Stimulated activated CD8-positive, alpha-beta memory T cell treated with anti-CD3 and anti-CD28 coated beads, Interleukin-15, amount 100 ng/mL, for 24 hours (primary cell): Measurements from ENCODE around the gene VEGFA.

Source experiments
- DNase-seq: peaks from one replicate; pipeline ENCODE4 v3.0.0-alpha.2; 2020; ENCODE audit warnings: low read depth

VEGFA gene

DNA sequence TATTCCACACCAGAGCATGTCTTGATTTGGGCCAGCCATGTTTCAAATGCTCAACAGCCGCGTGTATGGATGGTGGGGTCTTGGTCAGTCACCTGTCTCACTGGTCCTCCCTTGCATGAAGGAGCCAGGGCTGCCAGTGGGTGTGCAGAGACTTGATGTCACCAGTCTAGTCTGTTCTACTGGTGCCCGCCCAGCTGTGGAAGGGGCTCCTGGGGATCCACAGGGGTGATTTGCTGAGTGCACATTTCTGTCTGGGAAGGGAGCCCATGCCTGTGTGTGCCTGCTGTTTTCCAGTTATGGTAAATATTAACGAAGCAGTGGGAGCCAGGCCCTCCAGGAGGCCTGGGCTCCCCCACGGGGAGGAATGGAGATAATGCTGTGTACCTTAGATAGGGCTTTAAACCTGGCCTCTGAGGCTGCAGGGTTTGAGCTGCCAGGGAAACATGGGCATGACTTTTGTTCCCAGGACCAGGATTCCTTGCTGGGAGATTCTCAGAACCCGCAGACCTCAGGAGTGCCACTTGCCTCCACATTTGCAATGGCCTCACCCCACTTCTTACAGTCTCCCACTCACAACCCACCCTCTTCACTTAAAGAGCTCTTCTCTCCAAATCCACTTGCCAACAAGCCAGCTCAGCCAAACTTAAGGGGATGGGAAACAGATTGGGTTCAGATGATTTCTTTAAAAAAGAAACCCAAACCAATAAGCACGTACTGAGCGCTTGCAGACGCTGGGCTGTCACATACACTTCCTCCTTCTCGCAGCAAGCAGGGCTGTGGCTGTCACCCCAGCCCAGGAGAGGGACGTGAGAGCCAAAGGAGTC lies 54.1 kb downstream of the VEGFA start:
- no peak for DNase-seq

- DNase-seq = no peak
Measured at GRCh38 chr6:43824703-43825064, 54.7 kb downstream of the VEGFA start.

DNA sequence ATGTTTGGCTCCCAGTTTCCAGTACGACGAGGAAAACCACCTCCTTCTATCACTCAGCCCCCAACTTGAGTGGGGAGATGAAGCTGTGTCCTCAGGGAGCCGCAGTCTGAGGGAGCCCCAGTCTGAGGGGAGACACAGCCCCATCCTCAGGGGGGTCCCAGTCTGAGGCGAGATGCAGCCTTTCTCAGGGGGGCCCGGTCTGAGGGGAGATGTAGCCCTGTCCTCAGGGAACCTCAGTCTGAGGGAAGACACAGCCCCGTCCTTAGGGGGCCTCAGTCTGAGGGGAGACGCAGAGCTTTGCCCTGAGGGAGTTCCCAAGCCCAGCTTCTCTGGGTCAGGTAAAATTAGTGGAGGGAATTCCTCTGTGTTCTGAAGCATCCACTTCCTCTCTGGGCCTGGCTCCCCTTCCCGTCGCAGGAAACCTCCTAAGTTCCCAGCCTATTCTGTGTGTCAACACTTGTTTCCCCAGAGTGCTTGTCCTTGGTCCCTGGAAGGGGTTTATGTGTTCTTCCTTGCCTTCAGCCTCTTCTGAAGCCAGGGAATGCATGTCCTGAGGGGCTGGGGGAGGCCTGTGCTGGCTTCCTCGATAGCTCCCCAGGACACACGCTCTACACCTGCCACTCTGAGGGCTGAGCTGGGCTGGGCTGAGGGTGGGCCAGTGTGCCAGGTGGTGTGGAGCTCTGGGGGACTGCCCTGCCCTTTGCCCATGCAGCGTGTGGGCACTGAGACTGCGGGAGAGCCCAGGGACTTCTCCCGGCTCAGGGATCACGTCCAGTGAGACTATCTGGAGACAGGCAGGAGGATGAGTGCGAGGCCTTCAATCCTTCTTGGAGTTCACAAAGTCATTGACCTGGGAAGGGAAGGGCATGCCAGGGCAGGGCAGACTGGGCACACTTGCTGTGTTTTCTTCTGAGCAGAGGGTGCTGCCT lies 55.4 kb downstream of the VEGFA start:
- no peak for DNase-seq

DNA sequence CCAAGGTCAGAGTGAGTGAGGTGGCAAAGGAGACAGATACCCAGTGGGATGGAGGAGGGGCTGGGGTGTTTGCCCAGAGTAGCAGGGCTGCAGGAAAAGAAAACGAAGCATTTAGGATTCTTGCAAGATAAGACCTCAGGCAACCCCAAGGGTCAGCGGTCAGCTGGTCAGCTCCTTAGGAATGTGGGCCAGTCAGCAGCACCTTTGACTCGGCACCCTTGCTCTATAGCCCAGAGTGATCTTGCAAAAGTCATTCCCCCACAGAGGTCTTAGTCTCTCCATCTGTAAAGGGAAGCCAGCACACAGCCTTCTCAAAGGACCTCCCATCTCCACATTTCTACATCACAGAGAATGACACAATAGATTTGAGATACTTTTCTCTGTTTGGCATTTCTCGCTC lies 56.7 kb downstream of the VEGFA start:
- no peak for DNase-seq

GRCh38 chr6:43827898-43828297 lies 57.9 kb downstream of the VEGFA start:
- no peak for DNase-seq

GRCh38 chr6:43828711-43829110 lies 58.7 kb downstream of the VEGFA start:
- no peak for DNase-seq

DNA sequence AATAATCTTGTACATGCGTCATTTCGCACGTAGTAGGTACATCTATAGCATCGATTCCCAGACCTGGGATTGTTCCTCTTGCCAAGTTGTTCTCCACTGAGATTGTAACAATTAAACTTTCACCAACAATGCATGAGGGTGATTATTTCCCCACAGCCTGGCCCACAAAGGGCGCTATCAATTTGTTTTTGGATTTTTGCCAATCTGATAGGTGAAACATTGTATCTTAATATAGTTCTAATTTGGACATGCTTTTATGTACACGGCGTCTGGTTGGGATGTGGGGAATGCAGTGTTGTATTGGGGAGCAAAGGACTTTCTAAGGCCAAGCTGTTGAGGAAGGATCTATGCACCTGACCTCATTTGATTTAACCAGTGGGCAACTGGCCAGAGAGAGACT lies 59.5 kb downstream of the VEGFA start:
- no peak for DNase-seq

DNA sequence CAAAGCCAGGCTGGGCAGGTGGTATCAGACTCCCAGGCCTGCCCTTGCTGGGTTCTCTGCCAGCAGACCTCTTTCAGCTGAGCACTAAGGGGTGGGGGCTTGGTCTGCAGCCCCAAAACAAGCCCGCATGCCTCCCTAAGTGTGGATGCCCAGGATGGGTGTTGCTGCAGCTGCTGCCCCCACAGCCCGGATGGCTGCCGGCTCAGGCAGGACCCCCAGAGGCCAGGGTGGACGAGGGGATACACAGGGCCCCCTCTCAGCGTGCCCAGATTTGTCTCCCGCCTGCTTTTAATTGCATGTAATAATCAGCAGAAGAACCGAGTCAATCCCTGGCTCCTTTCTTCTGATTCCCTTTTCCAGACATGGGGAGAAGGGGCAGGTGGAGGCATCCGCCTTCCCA lies 60.8 kb downstream of the VEGFA start:
- no peak for DNase-seq

- no peak for DNase-seq
Measured at GRCh38 chr6:43831191-43831590, 61.2 kb downstream of the VEGFA start.

DNA sequence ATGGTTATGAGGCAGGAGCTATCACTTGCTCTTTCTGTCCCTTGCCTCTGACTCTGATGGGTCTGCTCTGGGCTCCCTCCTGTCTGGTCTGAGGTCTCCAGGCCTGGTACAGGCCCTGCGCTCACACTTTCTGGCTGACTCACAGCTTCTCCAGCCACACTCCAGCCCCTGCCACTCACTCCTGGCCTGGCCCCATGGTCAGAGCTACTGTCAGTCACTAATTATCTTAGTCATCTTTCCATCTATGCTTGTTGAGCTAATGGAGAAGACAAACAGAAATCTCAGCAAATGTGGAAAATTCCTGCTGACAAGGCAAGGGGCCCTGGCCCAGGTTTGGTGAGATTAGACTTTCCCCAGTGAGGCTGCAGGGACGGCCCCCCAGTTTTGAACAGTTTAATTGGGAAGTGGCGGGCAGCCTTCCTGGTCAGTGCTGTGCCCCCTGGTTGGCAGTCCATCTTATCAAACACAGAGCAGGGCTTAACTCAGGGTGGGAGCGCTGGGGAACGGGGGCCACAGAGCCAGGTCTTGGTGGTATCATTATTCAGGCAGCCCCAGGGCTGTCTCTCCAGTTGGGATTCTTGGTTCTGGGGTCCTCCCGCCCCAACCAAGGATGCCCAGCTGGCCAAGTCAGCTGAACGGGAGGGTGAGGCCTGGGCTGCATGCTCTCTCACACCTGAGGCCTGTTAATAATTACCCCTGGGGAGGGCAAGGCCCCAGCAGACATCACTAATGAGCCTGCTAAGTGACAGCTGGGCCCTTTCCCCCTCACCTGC lies 63.4 kb downstream of the VEGFA start:
- no peak for DNase-seq

- no peak for DNase-seq
Measured at GRCh38 chr6:43833996-43834390, 64.0 kb downstream of the VEGFA start.

DNA sequence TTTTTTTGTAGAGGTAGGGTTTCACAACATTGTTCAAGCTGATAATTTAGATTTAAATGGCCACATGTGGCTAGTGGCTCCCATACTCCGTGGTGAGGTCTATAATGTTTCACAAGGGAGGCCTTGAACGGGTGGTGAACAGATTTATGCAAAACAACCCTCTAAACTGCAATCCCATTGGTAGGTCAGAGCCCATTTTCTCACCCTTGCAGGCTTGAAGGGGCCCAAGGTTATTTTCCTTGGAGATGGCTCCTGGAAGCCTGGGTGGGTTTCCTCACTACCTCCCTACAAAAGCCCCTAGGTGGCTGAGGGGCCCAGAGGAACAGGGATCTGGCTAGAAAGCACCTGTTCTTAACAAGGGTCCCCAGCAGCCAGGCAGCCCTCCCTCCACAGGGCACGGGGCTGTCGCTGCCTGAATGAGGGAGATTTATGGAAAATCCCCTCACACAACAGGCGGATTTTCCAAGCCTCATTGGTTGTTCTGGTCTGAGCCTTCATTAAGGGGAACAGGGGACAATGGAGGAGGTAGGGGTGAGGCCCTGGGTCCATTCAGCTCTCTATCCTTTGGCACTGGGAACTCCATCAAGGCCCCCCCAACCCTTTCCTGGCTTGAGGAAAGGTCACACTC lies 64.6 kb downstream of the VEGFA start:
- DNase-seq = no peak

GRCh38 chr6:43835872-43836419 lies 65.9 kb downstream of the VEGFA start:
- no peak for DNase-seq
